IMR-90 (cell line): ENCODE results near the gene ZNF284. TPM values are rescaled to one million over a fixed set of nuclear protein-coding genes. Genes with fewer than 3 reads are reported as not detected.

ENCODE experiments used
- ATAC-seq: fragments of 200-7000 bp; cut with Tn5 transposase; 2 replicates; pipeline ENCODE4 v1.9.1; 2020; ENCODE audit warnings: low read depth, mild to moderate bottlenecking, moderate library complexity
- Bru-seq: library from RNA; stranded (reverse); fragments of 400-500 nt; gene quantifications from one replicate; lab custom pipeline; 2021; lab: Mats Ljungman, UMichigan
- BruChase-seq, 2 experiments: library from RNA; stranded (reverse); fragments of 400-500 nt; gene quantifications; one replicate each; lab custom pipeline; 2021; lab: Mats Ljungman, UMichigan
- BruUV-seq: library from RNA; stranded (reverse); fragments of 400-500 nt; replicated peaks from 2 replicates; lab custom pipeline; 2021; lab: Mats Ljungman, UMichigan
- CTCF ChIA-PET: fragments of 300-600 bp; formaldehyde crosslinking; extraction: SDS; loops from one replicate; lab custom pipeline; 2021; ENCODE audit warnings: antibody characterized with exemption; lab: Yijun Ruan, JAX
- POLR2A ChIA-PET: fragments of 300-600 bp; sonication (Branson Sonifier 250); formaldehyde crosslinking; loops from one replicate; lab custom pipeline; 2022; ENCODE audit warnings: antibody characterized with exemption; ENCODE audit not compliant: unreplicated experiment; lab: Charles Lee
- DNase-seq: peaks from one replicate; pipeline ENCODE4 v3.0.0; 2013
- H2AFZ ChIP-seq: replicated peaks from 2 replicates; pipeline ENCODE3; 2013; ENCODE audit warnings: low read length, mild to moderate bottlenecking; ENCODE audit not compliant: poor library complexity
- H2AK5ac ChIP-seq: 2 replicates; pipeline ENCODE4 v1.6.1; 2013; ENCODE audit warnings: low read depth, low read length, inconsistent platforms
- H2AK9ac ChIP-seq: replicated peaks from 2 replicates; pipeline ENCODE3; 2013; ENCODE audit warnings: mild to moderate bottlenecking, low read depth, low read length, moderate library complexity; ENCODE audit not compliant: poor library complexity
- H2BK120ac ChIP-seq: 2 replicates; pipeline ENCODE4 v1.6.1; 2013; ENCODE audit warnings: low read depth, low read length, inconsistent platforms
- H2BK15ac ChIP-seq: 3 replicates; pipeline ENCODE4 v1.6.1; 2013; ENCODE audit warnings: low read depth, low read length, inconsistent platforms
- H2BK20ac ChIP-seq: 2 replicates; pipeline ENCODE4 v1.6.1; 2013; ENCODE audit warnings: low read depth, mild to moderate bottlenecking, inconsistent platforms, low read length, moderate library complexity
- H2BK5ac ChIP-seq: 2 replicates; pipeline ENCODE4 v1.6.1; 2013; ENCODE audit warnings: mild to moderate bottlenecking, low read depth, low read length, inconsistent platforms; ENCODE audit not compliant: poor library complexity, severe bottlenecking
- H3K14ac ChIP-seq: replicated peaks from 2 replicates; pipeline ENCODE4 v1.6.1; 2013; ENCODE audit warnings: low read depth, low read length, inconsistent platforms
- H3K18ac ChIP-seq: 2 replicates; pipeline ENCODE4 v1.6.1; 2013; ENCODE audit warnings: low read depth, low read length, control low read depth
- H3K23ac ChIP-seq: 2 replicates; pipeline ENCODE4 v1.6.1; 2013; ENCODE audit warnings: low read depth, low read length, inconsistent platforms
- H3K27ac ChIP-seq: 2 replicates; pipeline ENCODE4 v1.5.1; 2013; ENCODE audit warnings: mild to moderate bottlenecking, control low read depth, low read length; ENCODE audit not compliant: insufficient read depth
- H3K27me3 ChIP-seq: 2 replicates; pipeline ENCODE4 v1.6.1; 2013; ENCODE audit warnings: low read length; ENCODE audit not compliant: control insufficient read depth, insufficient read depth
- H3K36me3 ChIP-seq: 2 replicates; pipeline ENCODE4 v1.6.1; 2013; ENCODE audit warnings: low read length, mixed read lengths; ENCODE audit not compliant: control insufficient read depth, insufficient read depth
- H3K4ac ChIP-seq: 2 replicates; pipeline ENCODE4 v1.6.1; 2013; ENCODE audit warnings: low read depth, low read length, inconsistent platforms
- H3K4me1 ChIP-seq: 2 replicates; pipeline ENCODE4 v1.6.1; 2013; ENCODE audit warnings: low read length, mixed read lengths; ENCODE audit not compliant: control insufficient read depth, insufficient read depth
- H3K4me2 ChIP-seq: 2 replicates; pipeline ENCODE4 v1.6.1; 2013; ENCODE audit warnings: low read depth, mild to moderate bottlenecking, control low read depth, low read length, moderate library complexity
- H3K4me3 ChIP-seq: 2 replicates; pipeline ENCODE4 v1.5.1; 2013; ENCODE audit warnings: low read depth, mild to moderate bottlenecking, control low read depth, low read length, moderate library complexity; ENCODE audit not compliant: insufficient read depth
- H3K56ac ChIP-seq: 2 replicates; pipeline ENCODE4 v1.6.1; 2013; ENCODE audit warnings: low read length, inconsistent platforms; ENCODE audit not compliant: insufficient read depth; ENCODE audit errors: extremely low read depth
- H3K79me1 ChIP-seq, 2 experiments: 2 replicates each; pipeline ENCODE4 v1.6.1; 2013; ENCODE audit warnings: low read length in 2 of 2, inconsistent platforms in 1 of 2, low read depth in 1 of 2
- H3K9ac ChIP-seq: 2 replicates; pipeline ENCODE4 v1.6.1; 2013; ENCODE audit warnings: low read depth, low read length, control low read depth
- H3K9me1 ChIP-seq: 2 replicates; pipeline ENCODE4 v1.6.1; 2013; ENCODE audit warnings: low read length, inconsistent platforms; ENCODE audit not compliant: insufficient read depth
- H3K9me3 ChIP-seq: 2 replicates; pipeline ENCODE4 v1.6.1; 2013; ENCODE audit warnings: low read length; ENCODE audit not compliant: control insufficient read depth, insufficient read depth
- H4K20me1 ChIP-seq: 2 replicates; pipeline ENCODE4 v1.6.1; 2013; ENCODE audit warnings: low read length, inconsistent platforms; ENCODE audit not compliant: insufficient read depth
- H4K5ac ChIP-seq: 2 replicates; pipeline ENCODE4 v1.6.1; 2013; ENCODE audit warnings: mild to moderate bottlenecking, low read depth, low read length, control low read depth
- H4K8ac ChIP-seq, 2 experiments: 2 replicates each; pipeline ENCODE4 v1.6.1; 2013; ENCODE audit warnings: low read depth in 2 of 2, low read length in 2 of 2, control low read depth in 1 of 2, inconsistent platforms in 1 of 2
- H4K91ac ChIP-seq: 2 replicates; pipeline ENCODE4 v1.6.1; 2013; ENCODE audit warnings: low read depth, low read length, inconsistent platforms; ENCODE audit not compliant: insufficient read depth
- MAZ ChIP-seq: IDR thresholded peaks from 2 replicates; pipeline ENCODE4 v1.6.1; 2012; ENCODE audit warnings: low read depth, mild to moderate bottlenecking, low read length, improper control_type of control experiment, moderate library complexity, borderline replicate concordance
- MXI1 ChIP-seq: IDR thresholded peaks from 2 replicates; pipeline ENCODE4 v1.6.1; 2012; ENCODE audit warnings: low read depth, mild to moderate bottlenecking, low read length, moderate library complexity, borderline replicate concordance
- RAD21 ChIP-seq: IDR thresholded peaks from 2 replicates; pipeline ENCODE4 v1.6.1; 2012; ENCODE audit warnings: low read length, improper control_type of control experiment
- WGBS, 2 experiments: methylation state at CpG; one replicate each; pipeline versions ENCODE4 v1.1.5 to v1.1.7; 2013; ENCODE audit warnings: missing lambda C conversion rate in 2 of 2; ENCODE audit not compliant: insufficient read length in 1 of 2; ENCODE audit errors: extremely low coverage in 2 of 2; 5-methylcytosine and 5-hydroxymethylcytosine counted together
- dilution Hi-C: fragments of 300-500 bp; cut with HindIII; formaldehyde crosslinking; loops from one replicate; pipeline ENCODE4 v1.14.3; 2018; ENCODE audit warnings: low sequenced_read_pairs; ENCODE audit not compliant: unreplicated experiment
- in situ Hi-C: fragments of 300-500 bp; cut with MboI; formaldehyde crosslinking; loops from 3 replicates; pipeline ENCODE4 v1.14.3; 2019; ENCODE audit warnings: low sequenced_read_pairs, inconsistent platforms, mixed read lengths
- intact Hi-C: fragments of 100-400 bp; cut with micrococcal nuclease; formaldehyde crosslinking; loops from 2 replicates; pipeline ENCODE4 v1.10.0; 2022
- long read RNA-seq: library from polyadenylated mRNA; unstranded; transcript quantifications from one replicate; pipeline ENCODE4 v2.0.0, GENCODE V29; 2021; ENCODE audit not compliant: unreplicated experiment
- polyA plus RNA-seq, 3 experiments: library from polyadenylated mRNA; depleted of rRNA; stranded (reverse); fragments of >200 nt; gene quantifications; 2 replicates each; pipeline ENCODE4 v1.2.3, GENCODE V29; 2012; ENCODE audit warnings: low replicate concordance in 1 of 3
- total RNA-seq: library from RNA; depleted of rRNA; stranded (reverse); fragments of >200 nt; gene quantifications from 2 replicates; pipeline ENCODE4 v1.2.3, GENCODE V29; 2012; rRNA removed

Gene ZNF284
- total RNA-seq (4.1 and 5.0 TPM in 2 replicates), polyA plus RNA-seq (2012; rRNA removed) (0.96 and 1.2 TPM in 2 replicates), Bru-seq, nascent RNA (percentile 56 among the genes with signal in this experiment), BruChase-seq, experiment 1, labeled RNA remaining after a 6-hour chase (percentile 82 among the genes with signal in this experiment), BruChase-seq, experiment 2, labeled RNA remaining after a 2-hour chase (percentile 81 among the genes with signal in this experiment)
- polyA plus RNA-seq (2012; cell fraction: cytosol; rRNA removed): 0.18 and 0.22 TPM in 2 replicates
- 0.72 and 3.1 TPM in 2 replicates for polyA plus RNA-seq (2012; cell fraction: nucleus; rRNA removed; ENCODE audit: low replicate concordance)
- long read RNA-seq, partial matches to known transcripts: 0 of 2 reads
- long read RNA-seq, other reads (novel, unspliced or antisense): 2 of 2 reads

DNA sequence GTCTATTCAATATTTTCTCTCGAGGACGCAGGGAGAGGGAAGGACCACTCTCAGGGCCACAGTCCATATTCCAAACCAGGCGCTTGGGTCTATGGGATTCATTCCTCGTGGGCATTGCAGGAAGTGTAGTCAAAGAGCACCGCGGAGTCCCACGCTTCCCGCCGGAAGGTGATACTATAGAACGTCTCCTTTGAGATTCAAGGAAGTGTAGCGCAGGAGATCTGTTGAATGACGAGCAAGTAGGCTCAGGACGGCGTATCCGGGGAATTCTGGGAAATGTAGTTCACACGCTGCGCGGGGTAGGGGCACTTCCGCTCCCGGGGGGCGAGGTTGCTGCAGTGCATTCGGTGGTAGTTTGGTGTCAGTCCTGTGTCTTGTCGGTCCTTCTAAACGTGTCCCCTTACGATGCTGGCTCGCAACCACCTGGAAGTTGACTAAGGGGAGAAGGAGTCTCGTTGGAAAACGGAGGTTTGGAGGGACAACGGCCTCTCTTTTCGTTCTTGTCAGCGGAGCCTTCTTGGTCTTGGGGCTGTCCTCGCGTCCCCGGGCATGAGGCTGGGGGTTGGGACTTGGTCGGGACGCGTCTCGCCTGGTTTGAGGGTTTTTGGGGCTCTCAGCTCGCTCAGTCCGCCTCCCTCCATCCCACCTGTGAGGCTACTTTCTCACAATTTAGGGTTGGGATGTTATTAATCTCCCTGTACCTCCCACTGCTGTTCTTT, at the start of gene ZNF284:
Gene ZNF284, plus strand, starts transcription at position 336 of the 719 bp plus-strand sequence. CDS start 4,231 bp downstream, outside the sequence.
- Histone ChIP-seq H2BK120ac (peak within 1 kb of the TSS; percentile 22; the same call in 1 of the 2 replicates), H2BK20ac (no peak within 1 kb of the TSS), H2AK5ac (peak within 1 kb of the TSS; percentile 18; the same call in 1 of the 2 replicates), H3K4me1 (peaks cover 2% of the 10 kb centered on the region; the same call in 1 of the 2 replicates), H3K14ac (peak within 1 kb of the TSS; percentile 81), H3K36me3 (peaks cover 3% of the 10 kb centered on the region), H3K56ac (peak within 1 kb of the TSS; percentile 68), H2BK15ac (peak within 1 kb of the TSS; percentile 49; the same call in 1 of the 3 replicates), H3K9me3 (peaks cover 4% of the 10 kb centered on the region), H2BK5ac (peak within 1 kb of the TSS; percentile 47), H2AFZ (peak within 1 kb of the TSS; percentile 96), H3K79me1 (peaks cover 16 to 20% of the 10 kb centered on the region in 2 experiments), H3K4ac (peak within 1 kb of the TSS; percentile 78), H3K18ac (peak within 1 kb of the TSS; percentile 39; the same call in 1 of the 2 replicates), H4K91ac (peak within 1 kb of the TSS; percentile 75), H3K27ac (peak within 1 kb of the TSS; percentile 60), H4K5ac (peak within 1 kb of the TSS; percentile 76), H3K23ac (peak within 1 kb of the TSS; percentile 89), H3K4me2 (peak within 1 kb of the TSS; percentile 84), H3K9me1 (no peaks in the 10 kb centered on the region), H3K27me3 (no peaks in the 10 kb centered on the region), H4K8ac (peak within 1 kb of the TSS; percentile 98 to 99), H2AK9ac (peak within 1 kb of the TSS; percentile 73), H4K20me1 (no peaks in the 10 kb centered on the region), H3K4me3 (peak within 1 kb of the TSS; percentile 76), H3K9ac (peak within 1 kb of the TSS; percentile 86)
- ChIA-PET POLR2A (interaction anchor here (0.6 kb wide), 1 partner anchor 135 kb away, joined by 3 read pairs; no protein-coding TSS in a partner anchor), CTCF (no interaction called here)
- no TSS peak for BruUV-seq
- intact Hi-C loops: no loop called here
- TF ChIP-seq RAD21: no peak
- peak; percentile 76; the same call in 1 of the 2 replicates for TF ChIP-seq MXI1
- TF ChIP-seq MAZ: peak; percentile 93
- DNase-seq (peak; percentile 93), ATAC-seq (peak; percentile 98)
- in situ Hi-C loops: no loop called here
- dilution Hi-C loops: no loop called here
- 0% methylated on average over 8 of the region's 40 CpGs; no CpG with 5 or more reads in 1 of the 2 experiments for WGBS, 2 experiments
